ENCODE measurements around the gene ZNF670.

- TF ChIP-seq EZH2 (IDR thresholded peaks at IDR 0.05; ENCODE audit: borderline replicate concordance, insufficient read depth, low read length, poor library complexity, severe bottlenecking) (no peak), MXI1 (conservative IDR thresholded peaks at IDR 0.05; ENCODE audit: poor library complexity, severe bottlenecking) (no peak)
Measured at GRCh38 chr1:247113733-247114271, 35.2 kb upstream of the ZNF670 start.
